ENCODE data around the gene BIRC6.
"Not testable (repeated sequence)": the region's sequence is repeated elsewhere in the genome, so short reads cannot be mapped to it uniquely, and the experiment has no call there.

BIRC6 gene

DNA sequence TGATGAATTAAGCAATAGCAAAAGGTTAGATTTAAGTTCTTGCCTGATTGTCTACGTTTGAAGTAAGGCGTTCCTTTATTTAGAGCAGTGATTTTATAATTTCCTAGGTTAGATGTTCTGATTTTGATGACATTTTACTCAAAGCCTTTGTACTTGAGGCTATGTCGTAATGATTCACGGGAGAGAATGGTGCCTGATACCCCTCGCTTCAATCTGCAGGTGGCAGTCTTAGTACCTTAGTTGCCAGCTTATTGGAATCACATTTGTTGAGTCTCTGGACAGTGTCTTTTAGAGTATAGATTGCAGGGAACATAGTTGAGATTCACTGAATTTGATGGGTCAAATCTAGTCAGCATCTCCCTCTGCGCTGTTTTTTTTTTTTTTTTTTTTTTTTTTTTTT is 89.5 kb downstream of the BIRC6 start:
- DNase-seq (ENCODE audit: low read depth): no peak

DNA sequence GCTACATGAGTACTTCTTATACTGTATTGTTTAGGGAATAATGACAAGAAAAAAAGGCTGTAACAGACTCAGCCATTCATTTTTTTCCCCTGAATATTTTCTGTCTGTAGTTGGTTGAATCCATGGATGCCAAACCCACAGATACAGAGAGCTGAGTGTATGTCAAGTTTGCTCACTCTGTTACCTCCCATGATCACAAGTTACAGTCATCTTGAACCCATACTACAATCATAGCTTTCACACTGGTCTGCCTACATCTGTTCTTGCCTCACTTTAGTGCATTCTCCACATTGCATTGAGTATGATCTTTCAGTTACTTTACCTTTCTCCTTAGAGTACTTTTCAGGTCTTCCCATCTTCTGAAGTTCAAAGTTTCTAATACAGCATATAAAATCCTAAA is 94.0 kb downstream of the BIRC6 start:
- no peak for DNase-seq (ENCODE audit: low read depth)

DNA sequence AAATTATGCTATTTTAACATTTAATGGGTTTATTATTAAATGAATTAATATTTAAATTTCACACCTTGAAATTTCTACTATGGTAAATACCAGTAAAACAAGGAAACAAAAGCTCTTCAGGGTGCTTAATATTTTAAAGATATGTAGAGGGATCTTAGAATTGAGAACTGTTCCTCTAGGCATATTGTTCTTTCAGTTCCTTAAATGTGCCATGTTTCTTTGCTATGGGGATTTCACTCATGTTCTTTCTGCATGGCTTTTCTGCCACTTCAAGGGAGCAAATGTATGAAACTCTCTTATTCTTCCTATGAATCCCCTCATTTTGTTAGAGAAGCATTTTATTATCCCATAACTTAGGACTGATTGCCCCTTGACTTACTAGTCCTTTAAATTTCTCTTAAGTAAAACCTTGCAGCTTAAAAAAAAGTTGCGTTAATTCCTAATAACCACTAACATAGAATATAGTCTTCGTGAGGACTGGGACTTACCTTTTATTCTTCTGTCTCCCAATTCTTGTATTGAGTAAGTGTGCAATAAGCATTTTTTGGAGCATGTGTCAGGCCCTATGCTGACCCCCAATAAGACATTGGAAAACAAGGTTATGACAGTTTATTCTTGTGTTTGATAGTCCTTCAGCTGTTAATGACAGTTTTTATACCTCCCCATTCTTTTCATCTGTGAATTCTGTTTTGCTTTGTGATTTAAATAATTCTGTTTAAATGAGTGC is 95.7 kb downstream of the BIRC6 start:
- no peak for DNase-seq (ENCODE audit: low read depth)

DNA sequence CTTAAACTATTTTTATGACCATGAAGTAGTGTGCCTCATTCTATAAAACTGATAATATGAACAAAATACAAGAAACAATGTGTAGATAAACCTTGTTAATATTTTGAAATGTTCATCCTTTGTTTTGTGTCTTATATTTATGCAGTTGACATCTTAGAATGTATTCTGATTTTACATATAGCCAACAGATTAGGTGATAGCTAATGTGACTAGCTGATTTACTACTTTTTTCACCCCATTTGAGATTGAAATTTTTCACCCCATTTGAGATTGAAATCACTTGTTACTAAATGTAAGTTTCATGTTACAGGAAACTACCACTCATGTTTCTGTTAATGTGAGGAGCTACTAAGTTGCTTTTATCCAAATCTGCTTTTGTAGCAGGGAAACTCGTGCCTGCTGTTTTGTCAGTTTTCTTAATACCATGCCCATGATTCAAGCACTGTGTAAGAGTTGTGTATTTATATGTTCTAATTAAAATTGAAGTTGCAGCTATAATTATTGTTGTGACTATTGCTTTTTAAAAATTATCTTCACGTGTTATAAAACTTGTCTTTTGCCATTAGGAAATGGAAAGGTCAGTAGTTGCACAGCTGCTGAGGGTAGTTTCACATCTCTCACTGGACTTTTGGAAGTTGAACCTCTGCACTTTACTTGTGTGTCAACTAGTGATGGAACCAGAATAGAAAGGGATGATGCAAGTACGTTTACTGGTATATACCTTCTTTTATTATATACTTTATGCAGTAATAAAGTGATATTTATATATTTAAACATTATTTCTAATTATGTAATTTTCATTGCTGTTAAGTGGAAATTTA is 96.6 kb downstream of the BIRC6 start:
- DNase-seq (ENCODE audit: low read depth): no peak

DNA sequence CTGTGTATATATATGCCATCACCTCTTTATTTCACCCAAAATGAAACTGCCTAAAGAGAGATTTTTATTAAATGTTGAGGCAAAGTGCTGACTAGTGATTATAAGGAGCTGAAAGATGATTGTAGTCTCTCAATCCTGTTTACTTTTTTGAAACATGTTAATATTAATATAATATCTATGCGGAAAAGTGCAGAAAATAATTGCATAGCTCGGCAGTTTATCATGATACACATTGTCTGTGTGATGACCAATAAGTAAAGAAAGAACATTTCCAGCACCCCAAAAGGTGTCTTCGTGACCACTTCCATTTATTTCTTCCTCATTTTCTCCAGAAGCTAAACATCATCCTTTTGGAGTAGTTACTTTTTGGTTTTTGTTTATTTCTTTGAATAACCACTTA is 99.0 kb downstream of the BIRC6 start:
- DNase-seq (ENCODE audit: low read depth): no peak

DNA sequence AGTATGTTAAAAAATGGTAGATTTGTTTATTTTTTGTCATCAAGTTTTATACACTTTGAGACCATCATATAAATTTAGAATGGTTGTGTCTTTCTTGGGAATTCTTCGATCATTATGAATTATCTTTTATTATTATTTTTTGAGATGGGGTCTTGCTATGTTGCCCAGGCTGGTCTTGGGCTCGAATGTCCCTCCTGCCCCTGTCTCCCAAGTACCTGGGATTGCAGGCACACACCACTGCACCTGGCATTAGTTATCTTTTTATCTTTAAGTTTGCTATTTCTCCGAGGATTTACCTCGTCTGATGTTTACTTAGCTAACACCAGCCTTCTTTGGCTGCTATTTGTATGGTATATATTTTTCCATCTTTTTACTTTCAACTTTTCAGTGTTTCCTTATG is 100.0 kb downstream of the BIRC6 start:
- no peak for DNase-seq (ENCODE audit: low read depth)

DNA sequence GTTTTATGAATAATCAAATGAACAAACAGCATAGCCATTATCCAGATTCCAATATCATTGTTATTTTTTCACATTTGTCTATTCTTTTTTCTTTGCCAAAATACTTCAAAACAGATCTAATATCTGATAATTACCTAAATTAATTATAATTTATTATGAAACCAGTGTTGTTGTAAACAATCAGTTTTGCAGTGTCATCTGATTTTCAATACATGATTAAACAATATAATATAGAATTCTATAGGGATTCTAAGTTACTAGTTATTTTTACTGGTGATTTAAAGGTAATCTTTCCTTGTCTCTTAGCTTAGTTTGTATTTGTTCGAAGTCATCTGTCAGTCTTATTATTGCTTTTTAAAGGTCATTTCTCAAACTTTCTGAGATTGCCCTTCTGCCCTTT is 101.0 kb downstream of the BIRC6 start:
- no peak for DNase-seq (ENCODE audit: low read depth)

DNA sequence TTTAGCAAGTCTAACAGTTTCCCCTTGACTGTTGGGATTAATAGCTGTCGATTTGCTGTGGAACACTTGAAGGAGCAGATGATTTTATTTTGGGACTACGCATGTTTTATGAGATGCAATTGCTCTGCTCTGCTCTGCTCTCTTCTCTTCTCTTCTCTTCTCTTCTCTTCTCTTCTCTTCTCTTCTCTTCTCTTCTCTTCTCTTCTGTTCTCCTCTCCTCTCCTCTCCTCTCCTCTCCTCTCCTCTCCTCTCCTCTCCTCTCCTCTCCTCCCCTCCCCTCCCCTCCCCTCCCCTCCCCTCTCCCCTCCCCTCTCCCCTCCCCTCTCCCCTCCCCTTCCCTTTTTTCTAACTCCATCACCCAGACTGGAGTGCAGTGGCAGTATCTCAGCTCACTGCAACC is 104.0 kb downstream of the BIRC6 start:
- not testable (repeated sequence) for DNase-seq (ENCODE audit: low read depth)

DNA sequence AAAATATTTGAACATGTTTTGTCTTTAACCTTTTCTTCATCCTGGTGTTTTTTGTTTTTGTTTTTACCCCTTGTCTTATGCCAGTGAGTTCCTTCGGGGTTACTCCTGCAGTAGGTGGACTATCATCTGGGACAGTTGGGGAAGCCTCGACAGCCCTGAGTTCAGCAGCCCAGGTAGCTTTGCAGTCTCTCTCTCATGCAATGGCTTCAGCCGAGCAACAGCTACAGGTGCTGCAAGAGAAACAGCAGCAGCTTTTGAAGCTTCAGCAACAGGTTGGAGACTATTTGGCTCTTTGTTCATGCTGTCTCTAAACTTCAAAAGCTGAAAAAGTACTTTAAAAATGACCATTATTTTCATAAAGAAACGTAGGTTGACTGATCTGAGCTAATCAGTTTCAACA is 106.3 kb downstream of the BIRC6 start:
- DNase-seq (ENCODE audit: low read depth): no peak

DNA sequence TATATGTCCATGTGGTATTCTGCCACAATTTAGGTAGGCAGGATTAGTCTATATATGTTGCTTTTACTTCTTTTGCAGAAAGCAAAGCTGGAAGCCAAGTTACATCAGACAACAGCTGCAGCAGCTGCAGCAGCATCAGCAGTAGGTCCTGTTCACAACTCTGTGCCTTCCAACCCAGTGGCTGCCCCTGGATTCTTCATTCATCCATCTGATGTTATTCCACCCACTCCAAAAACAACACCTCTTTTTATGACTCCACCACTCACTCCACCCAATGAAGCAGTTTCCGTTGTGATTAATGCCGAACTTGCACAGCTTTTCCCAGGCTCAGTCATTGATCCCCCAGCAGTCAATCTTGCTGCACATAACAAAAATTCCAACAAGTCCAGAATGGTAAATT is 107.6 kb downstream of the BIRC6 start:
- DNase-seq (ENCODE audit: low read depth): no peak

DNA sequence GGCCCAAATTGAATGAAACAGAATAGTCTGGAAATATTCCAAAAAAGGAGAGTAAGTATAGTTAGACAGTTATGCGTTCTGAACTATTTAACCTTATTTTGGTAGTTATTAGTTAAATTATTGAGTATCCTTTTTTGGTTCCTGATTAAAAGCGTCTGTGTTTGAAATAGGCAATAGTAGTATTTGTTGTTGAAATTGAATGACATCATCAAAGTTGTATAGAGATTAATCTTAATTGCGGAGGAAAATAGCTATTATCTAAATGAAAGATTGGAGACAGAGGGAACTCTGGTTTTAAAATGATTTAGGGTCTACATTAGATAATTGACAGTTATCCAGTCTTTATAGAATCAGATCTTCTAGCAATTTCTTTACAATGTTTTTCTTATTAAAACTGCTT is 115.8 kb downstream of the BIRC6 start:
- DNase-seq (ENCODE audit: low read depth): no peak

DNA sequence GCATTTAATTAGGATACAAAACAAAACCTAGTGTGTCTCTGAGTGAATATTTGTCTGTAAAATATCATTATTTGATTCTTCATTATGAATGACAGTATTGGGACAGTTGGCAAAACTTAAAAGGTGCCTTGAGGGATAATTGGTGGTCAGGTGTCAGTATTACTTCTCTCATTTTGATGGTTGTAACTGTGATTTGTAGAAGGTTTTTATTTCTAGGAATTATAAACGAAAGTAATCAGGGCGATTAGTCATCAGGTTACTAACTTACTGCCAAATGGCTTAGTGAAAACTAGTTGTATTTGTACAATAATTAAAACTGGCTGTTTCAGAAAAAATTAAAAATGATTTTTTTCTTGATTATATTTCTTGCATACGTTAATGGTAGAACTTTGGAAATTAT is 117.6 kb downstream of the BIRC6 start:
- DNase-seq (ENCODE audit: low read depth): no peak

DNA sequence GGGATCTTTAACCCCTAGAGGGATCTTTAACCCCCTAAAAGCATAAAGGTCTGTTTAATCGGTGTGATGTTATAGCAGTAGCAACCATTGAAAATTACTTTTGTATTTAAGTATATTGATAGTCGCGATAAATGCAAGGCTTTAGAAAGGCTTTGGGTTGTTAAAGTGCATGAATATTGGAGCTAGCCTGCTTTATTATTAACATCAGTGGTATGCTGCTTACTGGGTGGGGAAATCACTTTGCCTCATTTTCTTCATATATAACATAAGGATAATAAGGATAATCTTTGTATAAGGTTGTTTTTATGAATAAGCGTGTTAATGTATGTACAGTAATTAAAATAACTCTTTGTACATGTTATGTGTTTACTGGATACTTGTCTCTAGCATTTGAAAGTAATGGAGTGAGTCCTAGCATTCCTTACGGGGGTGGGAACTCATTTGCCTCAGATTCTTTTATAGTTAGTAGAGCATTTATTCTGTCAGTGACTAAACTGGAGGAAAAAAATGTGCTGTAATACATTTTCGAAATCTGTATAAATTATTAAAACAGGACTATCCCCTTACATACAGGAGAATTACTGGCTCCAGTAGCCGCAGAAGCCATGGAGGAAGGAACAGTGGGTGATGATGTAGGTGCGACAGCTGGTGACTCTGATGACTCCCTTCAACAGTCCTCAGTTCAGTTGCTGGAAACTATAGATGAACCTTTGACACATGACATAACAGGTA is 122.2 kb downstream of the BIRC6 start:
- no peak for DNase-seq (ENCODE audit: low read depth)

DNA sequence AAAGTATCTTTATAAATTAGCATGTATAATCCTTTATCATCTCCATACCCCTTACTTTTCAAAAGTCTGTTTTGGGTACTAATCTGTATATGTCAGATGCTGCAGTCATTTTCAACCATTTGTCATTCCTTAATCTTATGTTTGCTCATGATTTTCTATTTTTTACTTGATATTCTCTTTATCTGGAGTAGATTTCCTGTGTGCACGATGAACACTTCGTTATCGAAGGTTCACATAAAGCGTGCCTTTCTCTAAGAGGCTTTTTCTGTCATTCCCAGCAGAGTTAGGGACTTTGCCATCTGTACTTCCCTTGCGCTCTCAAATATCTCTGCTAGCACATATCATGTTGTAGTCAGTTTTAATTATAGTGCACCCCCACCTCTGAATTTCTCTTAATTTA is 123.2 kb downstream of the BIRC6 start:
- no peak for DNase-seq (ENCODE audit: low read depth)

DNA sequence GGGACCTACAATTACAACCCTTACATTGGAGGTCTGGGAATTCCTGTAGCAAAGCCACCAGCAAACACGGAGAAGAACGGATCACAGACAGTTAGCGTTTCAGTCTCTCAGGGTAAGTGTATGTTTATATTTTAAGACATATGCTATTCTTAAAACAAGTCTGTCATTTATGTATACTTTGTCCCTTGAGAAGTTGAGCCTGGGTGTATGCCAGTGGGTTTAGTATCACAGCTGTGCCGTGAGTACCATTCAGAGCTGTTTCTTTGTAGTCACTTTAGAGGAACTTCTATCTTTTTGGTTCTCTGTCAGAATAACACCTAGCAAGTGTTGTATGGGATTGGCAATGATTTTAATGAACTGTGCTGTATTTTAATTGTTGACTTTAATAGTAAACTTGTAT is 125.6 kb downstream of the BIRC6 start:
- DNase-seq (ENCODE audit: low read depth): no peak

DNA sequence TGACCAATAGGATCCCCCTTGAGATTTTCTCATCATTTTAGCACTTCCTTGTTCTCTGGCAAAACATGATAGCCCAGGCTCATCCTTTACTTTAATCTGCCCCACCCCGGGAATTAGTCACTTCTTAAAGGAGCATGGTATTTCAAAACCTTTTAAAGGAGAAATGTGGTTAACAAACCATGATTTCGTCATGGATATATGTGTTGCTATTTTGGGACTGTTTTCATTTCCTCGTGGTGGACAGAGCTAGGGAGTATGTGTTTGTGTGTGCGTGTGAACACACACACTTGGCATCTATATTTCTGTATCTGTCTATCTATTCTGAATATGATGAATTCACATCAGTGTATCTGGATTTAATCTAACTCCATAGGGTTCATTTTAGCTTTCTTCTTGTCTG is 128.1 kb downstream of the BIRC6 start:
- DNase-seq (ENCODE audit: low read depth): no peak

DNA sequence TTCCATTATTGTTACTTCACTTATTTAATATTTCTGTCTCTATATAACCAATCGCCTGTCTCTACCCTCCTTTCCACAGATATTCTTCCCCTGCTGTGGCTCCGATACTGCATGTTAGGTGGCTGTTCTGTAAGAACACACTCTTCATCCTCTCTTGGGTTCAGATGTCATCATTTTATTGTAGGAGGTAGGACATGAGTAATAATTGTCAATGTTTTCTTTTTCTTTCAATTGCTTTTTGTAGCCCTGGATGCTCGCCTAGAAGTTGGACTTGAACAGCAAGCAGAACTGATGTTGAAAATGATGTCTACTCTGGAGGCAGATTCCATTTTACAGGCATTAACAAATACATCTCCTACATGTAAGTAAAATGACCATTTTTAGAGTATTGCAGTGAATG is 128.6 kb downstream of the BIRC6 start:
- DNase-seq (ENCODE audit: low read depth): no peak

DNA sequence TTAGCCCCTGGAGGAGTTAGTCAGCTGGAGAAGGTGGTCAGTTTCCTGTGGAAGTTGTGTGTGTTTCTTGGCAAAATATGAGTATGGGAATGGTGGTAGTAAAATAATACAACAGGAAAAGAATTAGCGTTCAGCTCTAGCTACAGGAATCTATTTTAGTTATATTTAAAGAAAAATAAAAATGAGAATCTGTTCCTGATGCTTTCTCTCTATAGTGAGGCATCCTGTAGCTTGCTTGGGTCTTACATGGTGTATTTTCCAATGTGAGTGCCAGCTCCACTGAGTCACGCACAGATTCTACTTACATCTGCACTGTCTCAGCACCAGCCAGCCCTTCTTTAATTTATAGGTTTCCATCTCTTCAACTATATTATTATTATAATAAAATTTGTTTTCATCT is 132.2 kb downstream of the BIRC6 start:
- DNase-seq (ENCODE audit: low read depth): no peak

DNA sequence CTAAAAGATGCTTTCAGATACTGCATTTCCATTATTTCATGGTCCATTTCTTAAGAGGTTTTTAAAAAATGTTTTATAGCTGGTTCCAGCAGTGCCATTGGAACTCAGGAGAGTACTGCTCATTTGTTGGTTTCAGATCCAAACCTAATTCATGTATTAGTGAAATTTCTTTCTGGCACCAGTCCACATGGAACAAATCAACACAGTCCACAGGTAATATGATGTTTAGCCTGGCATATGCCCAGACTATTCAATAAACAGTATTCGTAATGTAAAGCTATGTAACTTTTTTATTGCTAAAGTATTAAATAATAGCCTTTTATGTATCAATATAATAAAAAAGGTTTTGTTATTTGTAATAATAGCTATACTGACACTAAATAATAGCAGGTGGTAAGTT is 134.5 kb downstream of the BIRC6 start:
- no peak for DNase-seq (ENCODE audit: low read depth)

DNA sequence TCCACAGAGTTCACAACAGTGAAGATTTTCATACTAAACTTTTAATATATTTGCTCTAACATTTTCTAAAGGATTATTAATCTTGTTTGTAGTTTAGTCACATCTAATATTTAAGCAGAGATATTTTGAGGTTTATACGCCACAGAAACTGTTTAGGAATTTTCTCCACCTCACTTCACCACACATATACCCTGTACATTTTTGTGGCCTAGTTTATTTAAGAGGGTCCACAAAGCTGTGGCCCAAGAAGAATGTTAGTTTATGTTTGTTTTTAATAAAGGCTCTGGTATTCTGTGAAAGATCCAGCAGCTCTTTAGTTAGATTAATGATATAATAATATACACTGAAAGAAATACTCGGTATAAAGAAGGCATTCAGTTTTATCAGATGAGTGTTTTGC is 138.3 kb downstream of the BIRC6 start:
- DNase-seq (ENCODE audit: low read depth): no peak

DNA sequence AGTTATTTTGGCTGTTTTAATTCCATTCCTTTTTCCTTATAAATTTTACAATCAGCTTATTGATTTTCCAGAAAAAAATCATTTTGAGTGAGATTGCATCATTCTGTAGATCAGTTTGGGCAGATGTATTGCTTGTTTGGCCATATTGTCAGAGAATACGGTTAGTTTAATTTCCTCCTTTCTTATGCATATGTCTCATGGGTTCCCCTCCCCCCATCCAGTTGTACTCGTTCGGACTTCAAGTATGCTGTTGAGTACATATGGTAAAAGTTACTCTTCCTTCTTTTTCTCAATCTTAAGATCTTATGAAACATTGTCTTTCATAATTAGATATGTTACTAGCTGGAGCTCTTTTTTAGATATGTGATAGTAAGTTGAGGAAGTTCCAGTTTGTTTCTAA is 139.8 kb downstream of the BIRC6 start:
- DNase-seq (ENCODE audit: low read depth): no peak

DNA sequence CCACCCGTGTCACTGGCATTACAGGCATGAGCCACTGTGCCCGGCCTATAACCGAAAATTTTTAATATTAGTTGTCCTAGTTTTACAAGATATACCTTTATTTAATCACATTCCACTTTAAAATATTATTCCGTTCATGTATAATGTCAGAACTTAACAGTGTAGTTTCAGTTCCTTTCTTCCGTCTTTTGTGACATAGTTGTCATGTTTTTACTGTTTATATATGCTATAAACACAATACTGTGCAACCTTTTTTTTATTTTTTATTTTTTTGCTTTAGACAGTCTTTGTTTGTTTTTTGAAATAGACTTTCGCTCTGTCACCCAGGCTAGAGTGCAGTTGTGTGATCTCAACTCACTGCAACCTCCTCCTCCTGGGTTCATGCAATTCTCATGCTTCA is 141.5 kb downstream of the BIRC6 start:
- DNase-seq (ENCODE audit: low read depth): no peak

DNA sequence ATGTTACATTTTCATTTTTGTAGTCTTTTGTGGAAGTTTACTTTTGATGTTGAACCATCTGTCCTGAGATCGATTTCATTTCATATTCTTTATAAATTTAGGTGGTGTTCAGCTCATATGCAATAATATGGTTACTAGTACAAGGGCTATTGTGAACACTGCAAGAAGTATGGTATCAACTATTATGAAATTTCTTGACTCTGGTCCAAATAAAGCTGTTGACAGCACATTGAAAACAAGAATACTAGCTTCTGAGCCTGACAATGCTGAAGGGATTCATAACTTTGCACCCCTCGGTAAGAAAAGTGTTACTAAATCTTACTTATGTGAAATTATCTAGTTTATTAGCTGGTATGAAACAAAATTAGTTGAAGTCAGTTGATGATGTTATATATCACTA is 146.1 kb downstream of the BIRC6 start:
- no peak for DNase-seq (ENCODE audit: low read depth)
